GM19025 (cell line): ENCODE results near the gene TBX4.
"Not testable (repeated sequence)": the region's sequence is repeated elsewhere in the genome, so short reads cannot be mapped to it uniquely, and the experiment has no call there.

Experiments
- ATAC-seq: cut with Tn5 transposase; IDR thresholded peaks from one replicate; pipeline ENCODE4 v1.9.1; 2021; ENCODE audit warnings: mild to moderate bottlenecking, low read depth, moderate library complexity; ENCODE audit not compliant: unreplicated experiment

TBX4 gene

GRCh38 chr17:61494325-61495160 lies 42.3 kb downstream of the TBX4 start:
- no peak for ATAC-seq

GRCh38 chr17:61495161-61495857 lies 43.1 kb downstream of the TBX4 start:
- ATAC-seq, result no peak

- no peak for ATAC-seq
Measured at GRCh38 chr17:61496174-61496956, 44.1 kb downstream of the TBX4 start.

GRCh38 chr17:61496957-61497653 lies 44.9 kb downstream of the TBX4 start:
- no peak for ATAC-seq

GRCh38 chr17:61498042-61498994 lies 46.1 kb downstream of the TBX4 start:
- no peak for ATAC-seq

- no peak for ATAC-seq
Measured at GRCh38 chr17:61499632-61500031, 47.4 kb downstream of the TBX4 start.

GRCh38 chr17:61500287-61500686 lies 48.1 kb downstream of the TBX4 start:
- ATAC-seq, result no peak

- no peak for ATAC-seq
Measured at GRCh38 chr17:61502292-61502691, 50.1 kb downstream of the TBX4 start.

GRCh38 chr17:61503961-61504360 lies 51.7 kb downstream of the TBX4 start:
- ATAC-seq, result no peak

GRCh38 chr17:61504697-61505096 lies 52.5 kb downstream of the TBX4 start:
- no peak for ATAC-seq

GRCh38 chr17:61505846-61506627 lies 53.8 kb downstream of the TBX4 start:
- no peak for ATAC-seq

- no peak for ATAC-seq
Measured at GRCh38 chr17:61507383-61508066, 55.3 kb downstream of the TBX4 start.

- ATAC-seq, result no peak
Measured at GRCh38 chr17:61508912-61509311, 56.7 kb downstream of the TBX4 start.

GRCh38 chr17:61509454-61509853 lies 57.2 kb downstream of the TBX4 start:
- ATAC-seq, result not testable (repeated sequence)

GRCh38 chr17:61510237-61510636 lies 58.0 kb downstream of the TBX4 start:
- no peak for ATAC-seq

- ATAC-seq, result no peak
Measured at GRCh38 chr17:61510991-61511390, 58.8 kb downstream of the TBX4 start.

GRCh38 chr17:61511480-61512182 lies 59.4 kb downstream of the TBX4 start:
- ATAC-seq, result no peak
